H1 (cell line): ENCODE measurements around the gene MAGI3. TPM values are rescaled to one million over a fixed set of nuclear protein-coding genes. Genes with fewer than 3 reads are reported as not detected.
A peak's percentile ranks its signal among the peaks of the same experiment; 100 is the strongest.

Experiments
- CTCF ChIA-PET: fragments of 300-600 bp; sonication (Branson Sonifier 250); formaldehyde crosslinking; loops from one replicate; lab custom pipeline; 2021; ENCODE audit not compliant: partially characterized antibody; lab: Charles Lee
- POLR2A ChIA-PET: fragments of 300-600 bp; sonication (Branson Sonifier 250); formaldehyde crosslinking; loops from one replicate; lab custom pipeline; 2021; ENCODE audit warnings: inconsistent platforms; ENCODE audit not compliant: partially characterized antibody; lab: Charles Lee
- DNase-seq, 2 experiments: peaks; one replicate each; pipeline versions ENCODE4 v3.0.0 to v3.0.0-alpha.2; 2010 to 2022; ENCODE audit warnings: low spot score in 2 of 2, low read depth in 1 of 2, mixed read lengths in 1 of 2
- FAIRE-seq: peaks from 2 replicates; lab custom pipeline; 2011; peaks lifted over from hg19 to GRCh38; lab: Jason Lieb, UNC
- H2AFZ ChIP-seq: 2 replicates; pipeline ENCODE4 v1.8.1; 2012; ENCODE audit warnings: low read length, inconsistent platforms
- H2AK5ac ChIP-seq: 2 replicates; pipeline ENCODE4 v1.6.1; 2013; ENCODE audit warnings: low read depth, low read length
- H2BK120ac ChIP-seq: replicated peaks from 2 replicates; pipeline ENCODE3; 2013; ENCODE audit warnings: low read depth, low read length, inconsistent platforms
- H2BK12ac ChIP-seq: 2 replicates; pipeline ENCODE4 v1.6.1; 2013; ENCODE audit warnings: low read depth, low read length
- H2BK15ac ChIP-seq: 2 replicates; pipeline ENCODE4 v1.6.1; 2013; ENCODE audit warnings: low read length
- H2BK20ac ChIP-seq: 2 replicates; pipeline ENCODE4 v1.6.1; 2013; ENCODE audit warnings: low read length
- H2BK5ac ChIP-seq: 2 replicates; pipeline ENCODE4 v1.6.1; 2013; ENCODE audit warnings: low read depth, low read length
- H3K14ac ChIP-seq: 2 replicates; pipeline ENCODE4 v1.6.1; 2013; ENCODE audit warnings: inconsistent platforms; ENCODE audit not compliant: insufficient read length
- H3K18ac ChIP-seq: 2 replicates; pipeline ENCODE4 v1.6.1; 2013; ENCODE audit warnings: low read length; ENCODE audit errors: extremely low read depth
- H3K23ac ChIP-seq: 2 replicates; pipeline ENCODE4 v1.6.1; 2013; ENCODE audit warnings: inconsistent platforms; ENCODE audit not compliant: insufficient read length
- H3K23me2 ChIP-seq: 2 replicates; pipeline ENCODE4 v1.6.1; 2013; ENCODE audit warnings: low read depth, low read length
- H3K27ac ChIP-seq: 2 replicates; pipeline ENCODE4 v1.6.1; 2011; ENCODE audit warnings: low read depth, low read length, inconsistent platforms
- H3K27me3 ChIP-seq, 4 experiments: replicated peaks in 1 of 4; 1 replicate in 1 of 4; 2 replicates in 3 of 4; pipeline versions ENCODE4 v1.6.1 to v1.8.1; 2011 to 2013; ENCODE audit warnings: low read length in 3 of 4, mild to moderate bottlenecking in 3 of 4, inconsistent platforms in 2 of 4, mixed read lengths in 2 of 4, moderate library complexity in 1 of 4; ENCODE audit not compliant: control insufficient read depth in 3 of 4, insufficient read depth in 3 of 4; ENCODE audit errors: extremely low read depth in 1 of 4
- H3K36me3 ChIP-seq, 4 experiments: 2 replicates each; pipeline versions ENCODE4 v1.6.1 to v1.8.1; 2011 to 2013; ENCODE audit warnings: mild to moderate bottlenecking in 4 of 4, low read length in 3 of 4, moderate library complexity in 2 of 4, control low read depth in 1 of 4, inconsistent platforms in 1 of 4; ENCODE audit not compliant: insufficient read depth in 4 of 4, control insufficient read depth in 2 of 4
- H3K4ac ChIP-seq: replicated peaks from 2 replicates; pipeline ENCODE3; 2013; ENCODE audit warnings: low read length, low read depth, mixed read lengths, inconsistent platforms; ENCODE audit not compliant: insufficient read length
- H3K4me1 ChIP-seq, 4 experiments: replicated peaks in 1 of 4; 1 replicate in 1 of 4; 2 replicates in 3 of 4; pipeline versions ENCODE4 v1.6.1 to v1.8.1; 2011 to 2013; ENCODE audit warnings: low read length in 3 of 4, inconsistent platforms in 2 of 4, mixed read lengths in 1 of 4; ENCODE audit not compliant: insufficient read depth in 4 of 4, control insufficient read depth in 3 of 4
- H3K4me2 ChIP-seq, 2 experiments: 2 replicates each; pipeline versions ENCODE4 v1.6.1 to v1.8.1; 2011 to 2013; ENCODE audit warnings: low read depth in 2 of 2, low read length in 2 of 2, control low read depth in 1 of 2, inconsistent platforms in 1 of 2, mild to moderate bottlenecking in 1 of 2; ENCODE audit not compliant: insufficient read depth in 1 of 2
- H3K4me3 ChIP-seq, 4 experiments: fragments of 200-600, 300-600 bp in 1 of 4; sonication (generic), shearing (Covaris generic), sonication (Bioruptor Twin) in 1 of 4; 2 replicates each; pipeline versions ENCODE4 v1.5.1 to v1.8.1; 2011 to 2016; ENCODE audit warnings: low read length in 4 of 4, low read depth in 3 of 4, control low read depth in 2 of 4, inconsistent platforms in 2 of 4, mild to moderate bottlenecking in 2 of 4, mixed read lengths in 1 of 4, moderate library complexity in 1 of 4; ENCODE audit not compliant: insufficient read depth in 2 of 4; ENCODE audit errors: extremely low read depth in 1 of 4
- H3K56ac ChIP-seq: replicated peaks from 2 replicates; pipeline ENCODE3; 2013; ENCODE audit warnings: low read depth, mild to moderate bottlenecking, mixed read lengths, low read length, inconsistent platforms; ENCODE audit not compliant: insufficient read length
- H3K79me1 ChIP-seq: 2 replicates; pipeline ENCODE4 v1.6.1; 2013; ENCODE audit warnings: low read depth, low read length, control low read depth
- H3K79me2 ChIP-seq, 2 experiments: 2 replicates each; pipeline versions ENCODE4 v1.6.1 to v1.8.1; 2012 to 2013; ENCODE audit warnings: low read length in 2 of 2, mild to moderate bottlenecking in 2 of 2, inconsistent platforms in 1 of 2; ENCODE audit not compliant: insufficient read depth in 2 of 2, control insufficient read depth in 1 of 2
- H3K9ac ChIP-seq, 4 experiments: replicated peaks in 1 of 4; 1 replicate in 1 of 4; 2 replicates in 3 of 4; pipeline versions ENCODE4 v1.6.1 to v1.8.1; 2011 to 2013; ENCODE audit warnings: low read depth in 3 of 4, low read length in 3 of 4, control low read depth in 2 of 4, mild to moderate bottlenecking in 2 of 4, moderate library complexity in 2 of 4, inconsistent platforms in 1 of 4; ENCODE audit errors: extremely low read depth in 1 of 4
- H3K9me3 ChIP-seq, 2 experiments: 2 replicates each; pipeline versions ENCODE4 v1.6.1 to v1.8.1; 2012 to 2013; ENCODE audit warnings: mild to moderate bottlenecking in 2 of 2, moderate library complexity in 2 of 2, control low read depth in 1 of 2, inconsistent platforms in 1 of 2, low read depth in 1 of 2, low read length in 1 of 2, mixed read lengths in 1 of 2; ENCODE audit not compliant: insufficient read depth in 2 of 2
- H4K20me1 ChIP-seq, 2 experiments: replicated peaks in 1 of 2; 2 replicates each; pipeline versions ENCODE3 to v1.8.1; 2011 to 2013; ENCODE audit warnings: inconsistent platforms in 2 of 2, low read length in 2 of 2, mild to moderate bottlenecking in 1 of 2; ENCODE audit not compliant: insufficient read depth in 2 of 2, control insufficient read depth in 1 of 2
- H4K5ac ChIP-seq: 2 replicates; pipeline ENCODE4 v1.6.1; 2013; ENCODE audit warnings: low read length, low read depth, mixed read lengths, inconsistent platforms; ENCODE audit not compliant: insufficient read length
- H4K8ac ChIP-seq: 2 replicates; pipeline ENCODE4 v1.8.0; 2013; ENCODE audit warnings: mild to moderate bottlenecking, moderate library complexity, low read length, inconsistent platforms; ENCODE audit not compliant: insufficient read depth; ENCODE audit errors: extremely low read depth
- H4K91ac ChIP-seq: replicated peaks from 2 replicates; pipeline ENCODE3; 2013; ENCODE audit warnings: low read length, mixed read lengths, inconsistent platforms; ENCODE audit not compliant: insufficient read length
- CBX8 ChIP-seq: fragments of 300-800, 300-1000 bp; sonication (generic); IDR thresholded peaks from 2 replicates; pipeline ENCODE4 v1.7.1; 2016; ENCODE audit warnings: low read depth, low read length, borderline replicate concordance
- EZH2 ChIP-seq: fragments of 200-600 bp; sonication (generic); IDR thresholded peaks from 2 replicates; pipeline ENCODE4 v1.7.1; 2012; ENCODE audit warnings: low read depth, mild to moderate bottlenecking, moderate library complexity, low read length, inconsistent platforms; ENCODE audit not compliant: severe bottlenecking
- JUND ChIP-seq: IDR thresholded peaks from 2 replicates; pipeline ENCODE4 v1.6.1; 2011; ENCODE audit warnings: mild to moderate bottlenecking, improper control_type of control experiment, low read length
- POLR2A ChIP-seq, 2 experiments: IDR thresholded peaks; 1 replicate in 1 of 2; 2 replicates in 1 of 2; pipeline ENCODE4 v1.6.1; 2011; ENCODE audit warnings: low read depth in 2 of 2, low read length in 2 of 2, mild to moderate bottlenecking in 2 of 2; ENCODE audit errors: control extremely low read depth in 1 of 2
- SIN3A ChIP-seq, 2 experiments: IDR thresholded peaks in 1 of 2; conservative IDR thresholded peaks in 1 of 2; 2 replicates each; pipeline ENCODE4 v1.6.1; 2011 to 2012; ENCODE audit warnings: low read length in 2 of 2, improper control_type of control experiment in 1 of 2, low read depth in 1 of 2, mild to moderate bottlenecking in 1 of 2
- SP1 ChIP-seq: IDR thresholded peaks from 2 replicates; pipeline ENCODE4 v1.6.1; 2011; ENCODE audit warnings: low read depth, low read length
- SUZ12 ChIP-seq: fragments of 200-600 bp; sonication (generic); IDR thresholded peaks from 2 replicates; pipeline ENCODE4 v1.6.1; 2012; ENCODE audit warnings: mild to moderate bottlenecking, inconsistent platforms, low read length, moderate library complexity, mixed read lengths
- TEAD4 ChIP-seq: IDR thresholded peaks from 2 replicates; pipeline ENCODE4 v1.6.1; 2012; ENCODE audit warnings: low read depth, low read length, inconsistent platforms, mixed read lengths
- WGBS, 2 experiments: shearing (Covaris generic) in 1 of 2; methylation state at CpG; one replicate each; pipeline versions ENCODE4 v1.1.6 to v1.1.7; 2013 to 2015; ENCODE audit warnings: low lambda C conversion rate in 2 of 2, mixed read lengths in 2 of 2, inconsistent platforms in 1 of 2, low coverage in 1 of 2, missing lambda C conversion rate in 1 of 2; ENCODE audit not compliant: insufficient replicate concordance in 2 of 2, insufficient coverage in 1 of 2, insufficient read length in 1 of 2; ENCODE audit errors: extremely low coverage in 1 of 2, missing lambda C conversion rate in 1 of 2; 5-methylcytosine and 5-hydroxymethylcytosine counted together
- polyA plus RNA-seq, 7 experiments: library from polyadenylated mRNA; depleted of rRNA in 3 of 7; stranded (reverse) in 5 of 7; unstranded in 2 of 7; fragments of >200 nt in 5 of 7; fragments of 200-250 nt in 2 of 7; gene quantifications; 1 replicate in 5 of 7; 2 replicates in 1 of 7; 4 replicates in 1 of 7; pipeline versions ENCODE4 v1.2.1 to v1.2.3, GENCODE V29; 2011 to 2013; ENCODE audit warnings: missing spikeins in 2 of 7, mixed read lengths in 2 of 7
- total RNA-seq: library from RNA; stranded (reverse); fragmentation: NEBNext Ultra II Directional; extraction: Animal tissue kit (Norgen Biotek cat#: 25700); gene quantifications from 2 replicates; pipeline ENCODE4 v1.2.1, GENCODE V29; 2021

Gene MAGI3
- total and polyA plus RNA-seq, 2 of the 8 experiments (the other 6 are each of a cell fraction or from before 2014, with no cell fraction given): 2.3 to 7.8 TPM

DNA sequence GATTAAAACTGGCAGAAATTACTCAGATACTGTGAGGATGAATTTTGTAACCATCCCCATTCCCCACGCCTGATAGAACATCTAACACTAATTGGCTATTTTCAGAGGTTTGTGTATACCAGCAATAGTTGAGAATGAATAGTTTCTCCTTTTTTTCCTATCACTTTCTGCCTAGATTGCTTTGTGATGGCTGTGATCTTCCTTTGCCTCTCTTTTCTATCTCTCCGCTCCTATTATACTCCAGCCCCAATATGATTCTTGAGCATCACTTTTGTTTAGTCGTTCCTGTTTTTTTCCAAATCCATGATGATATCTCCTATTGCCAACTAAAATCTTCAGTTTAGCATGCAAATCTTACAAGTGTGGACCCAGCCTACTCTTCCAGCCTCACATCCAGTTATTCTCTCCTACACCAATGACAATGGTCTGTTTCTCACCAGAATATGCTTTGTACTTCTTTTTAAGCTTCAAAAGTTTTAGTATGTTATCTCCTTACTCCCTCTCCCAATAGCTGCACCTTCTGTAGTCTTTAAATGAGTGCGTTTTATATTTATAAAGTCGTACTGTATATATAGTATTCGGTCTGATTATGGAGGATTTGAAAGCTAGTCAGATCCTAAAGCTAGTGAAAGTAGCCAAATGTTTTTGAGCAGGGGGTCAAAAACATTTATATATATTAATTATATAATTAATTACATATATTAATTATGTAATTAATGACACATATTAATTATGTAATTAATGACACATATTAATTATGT, 25.2 kb downstream of the MAGI3 start:
- DNase-seq (no peak), FAIRE-seq (peak; percentile 7)
- Histone ChIP-seq H3K23me2 (no peaks in the 10 kb centered on the region; the same call in 1 of the 2 replicates), H2BK120ac (no peak overlapping the region), H2BK5ac (no peak overlapping the region), H4K5ac (no peak overlapping the region), H3K79me2 (peaks cover 0 to 6% of the 10 kb centered on the region in 2 experiments; a peak in 1 of 4 replicates), H2BK15ac (no peak overlapping the region), H3K9me3 (peaks cover 2 to 5% of the 10 kb centered on the region in 2 experiments; a peak in 2 of 4 replicates), H3K18ac (no peak overlapping the region), H3K14ac (no peak overlapping the region), H3K4me1 (no peaks in the 10 kb centered on the region), H3K4me3 (no peak overlapping the region), H4K20me1 (no peaks in the 10 kb centered on the region), H3K27me3 (no peaks in the 10 kb centered on the region), H2AFZ (no peak overlapping the region), H3K56ac (no peak overlapping the region), H2BK12ac (no peak overlapping the region), H4K8ac (no peak overlapping the region), H3K36me3 (no peaks in the 10 kb centered on the region), H3K79me1 (no peaks in the 10 kb centered on the region), H3K9ac (no peak overlapping the region), H2BK20ac (no peak overlapping the region), H3K27ac (no peak overlapping the region), H4K91ac (no peak overlapping the region), H3K4ac (no peak overlapping the region), H3K23ac (no peak overlapping the region), H3K4me2 (no peak overlapping the region), H2AK5ac (no peak overlapping the region)
- 89% methylated on average over 6 of the region's 6 CpGs; no CpG with 5 or more reads in 1 of the 2 experiments for WGBS, 2 experiments
- POLR2A ChIA-PET: no interaction called here
- CTCF ChIA-PET: interaction anchor here (1.0 kb wide), 1 partner anchor 276 kb away, joined by 3 read pairs; no protein-coding TSS in a partner anchor
- TF ChIP-seq TEAD4 (no peak), POLR2A (IDR thresholded peaks at IDR 0.05; ENCODE audit: control extremely low read depth in 1 of 2, low read depth in 2 of 2, low read length in 2 of 2) (no peak), EZH2 (no peak), JUND (no peak), CBX8 (no peak), SUZ12 (no peak), SP1 (no peak), SIN3A (conservative IDR thresholded peaks at IDR 0.05 in 1 of 2, IDR thresholded peaks at IDR 0.05 in 1 of 2; ENCODE audit: low read depth in 1 of 2, low read length in 2 of 2) (no peak)
